NB4 (cell line): ENCODE results near the gene TTLL1.

ENCODE experiments used
- MYC ChIP-seq: IDR thresholded peaks from 2 replicates; pipeline ENCODE4 v1.6.1; 2011; ENCODE audit warnings: low read depth, low read length
- POLR2A ChIP-seq: IDR thresholded peaks from 2 replicates; pipeline ENCODE4 v1.6.1; 2011; ENCODE audit warnings: mild to moderate bottlenecking; ENCODE audit not compliant: insufficient read length; ENCODE audit errors: extremely low read depth
- TF ChIP-seq, protein P1 (sequence below): IDR thresholded peaks from one replicate; pipeline ENCODE4 v1.5.1; 2012; ENCODE audit warnings: low read depth, low read length
- TF ChIP-seq, protein P2 (sequence below): IDR thresholded peaks from 2 replicates; pipeline ENCODE4 v1.6.1; 2011; ENCODE audit warnings: low read depth, low read length

DNA sequence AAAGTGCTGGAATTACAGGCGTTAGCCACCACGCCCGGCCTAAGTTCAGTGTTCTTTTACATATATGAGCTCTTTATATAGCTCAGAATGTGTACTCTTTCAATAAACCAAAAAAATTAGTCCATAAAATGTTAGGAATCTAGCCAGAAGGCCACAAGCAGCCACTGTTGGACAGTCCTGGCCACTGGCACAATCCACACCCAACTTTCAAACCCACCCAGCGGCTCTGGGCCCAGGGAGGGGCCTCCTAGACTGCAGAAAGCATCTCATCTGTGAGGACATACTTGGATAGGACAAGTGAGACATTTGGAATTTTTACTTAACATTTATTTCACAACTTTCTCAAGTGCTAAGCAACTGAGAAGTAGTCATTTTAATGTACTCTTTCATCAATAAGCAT lies 80.7 kb downstream of the TTLL1 start:
- TF ChIP-seq, protein P1, sequence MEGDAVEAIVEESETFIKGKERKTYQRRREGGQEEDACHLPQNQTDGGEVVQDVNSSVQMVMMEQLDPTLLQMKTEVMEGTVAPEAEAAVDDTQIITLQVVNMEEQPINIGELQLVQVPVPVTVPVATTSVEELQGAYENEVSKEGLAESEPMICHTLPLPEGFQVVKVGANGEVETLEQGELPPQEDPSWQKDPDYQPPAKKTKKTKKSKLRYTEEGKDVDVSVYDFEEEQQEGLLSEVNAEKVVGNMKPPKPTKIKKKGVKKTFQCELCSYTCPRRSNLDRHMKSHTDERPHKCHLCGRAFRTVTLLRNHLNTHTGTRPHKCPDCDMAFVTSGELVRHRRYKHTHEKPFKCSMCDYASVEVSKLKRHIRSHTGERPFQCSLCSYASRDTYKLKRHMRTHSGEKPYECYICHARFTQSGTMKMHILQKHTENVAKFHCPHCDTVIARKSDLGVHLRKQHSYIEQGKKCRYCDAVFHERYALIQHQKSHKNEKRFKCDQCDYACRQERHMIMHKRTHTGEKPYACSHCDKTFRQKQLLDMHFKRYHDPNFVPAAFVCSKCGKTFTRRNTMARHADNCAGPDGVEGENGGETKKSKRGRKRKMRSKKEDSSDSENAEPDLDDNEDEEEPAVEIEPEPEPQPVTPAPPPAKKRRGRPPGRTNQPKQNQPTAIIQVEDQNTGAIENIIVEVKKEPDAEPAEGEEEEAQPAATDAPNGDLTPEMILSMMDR: no peak
- no peak for TF ChIP-seq POLR2A
- TF ChIP-seq MYC: no peak
- TF ChIP-seq, protein P2, sequence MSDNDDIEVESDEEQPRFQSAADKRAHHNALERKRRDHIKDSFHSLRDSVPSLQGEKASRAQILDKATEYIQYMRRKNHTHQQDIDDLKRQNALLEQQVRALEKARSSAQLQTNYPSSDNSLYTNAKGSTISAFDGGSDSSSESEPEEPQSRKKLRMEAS: no peak
